ENCODE results near the gene RTN4.

RTN4 gene

DNA sequence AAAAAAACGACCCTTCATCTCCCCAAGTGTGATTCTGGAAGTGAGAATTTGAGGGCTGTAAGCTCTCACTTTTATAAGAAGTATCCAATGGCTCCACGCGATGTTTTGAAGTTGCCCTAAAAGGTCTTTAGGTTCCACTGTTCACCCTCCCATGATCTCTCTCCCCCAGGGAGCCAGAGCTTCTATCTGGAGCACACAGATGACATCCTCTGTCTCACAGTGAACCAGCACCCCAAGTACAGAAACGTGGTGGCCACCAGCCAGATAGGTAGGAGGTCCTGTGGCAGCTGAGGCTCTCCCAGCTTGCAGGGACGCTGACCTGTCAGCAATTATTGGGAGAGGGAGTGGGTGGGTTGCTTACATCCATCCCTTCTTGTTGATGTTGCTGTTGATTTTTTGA lies 97.8 kb downstream of the RTN4 start:
- TF ChIP-seq FOXM1 (IDR thresholded peaks at IDR 0.05; ENCODE audit: borderline replicate concordance) (no peak), FOXA1 (IDR thresholded peaks at IDR 0.05) (no peak)
- ChIA-PET CTCF (interaction anchor here (0.6 to 0.7 kb wide), 2 partner anchors 183 to 220 kb away, joined by 4 to 6 read pairs; no protein-coding TSS in a partner anchor), POLR2A (no interaction called here)
- no peak for DNase-seq (ENCODE audit: extremely low spot score)

DNA sequence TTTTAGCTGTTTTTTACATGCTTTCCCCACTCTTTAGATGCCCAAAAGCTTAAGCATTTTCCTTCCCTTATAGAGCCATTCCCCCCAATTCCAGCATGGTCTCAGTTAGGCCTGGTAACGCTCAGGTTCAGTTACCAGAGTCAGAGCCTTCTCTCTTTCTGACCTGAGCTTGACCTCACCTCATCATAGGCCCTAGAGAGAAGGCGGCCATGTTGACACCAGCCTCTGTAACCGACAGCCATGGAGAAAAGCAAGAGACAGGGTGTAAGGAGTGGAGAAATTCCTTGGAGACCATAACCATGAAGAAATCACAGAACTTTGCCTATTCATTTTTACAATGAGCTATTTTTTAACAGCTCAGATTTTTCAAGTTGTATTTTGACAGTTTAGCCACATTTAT lies 99.4 kb downstream of the RTN4 start:
- no peak for DNase-seq (ENCODE audit: extremely low spot score)
- CTCF ChIA-PET: no interaction called here
- TF ChIP-seq SUZ12 (IDR thresholded peaks at IDR 0.05) (no peak), HDGF (IDR thresholded peaks at IDR 0.05; ENCODE audit: borderline replicate concordance) (no peak), ARNT (IDR thresholded peaks at IDR 0.05) (no peak), NFRKB (IDR thresholded peaks at IDR 0.05) (no peak), FOXM1 (IDR thresholded peaks at IDR 0.05; ENCODE audit: borderline replicate concordance) (no peak), TARDBP (IDR thresholded peaks at IDR 0.05) (no peak), FOXA1 (IDR thresholded peaks at IDR 0.05) (no peak), SP1 (IDR thresholded peaks at IDR 0.05) (no peak), CTBP1 (IDR thresholded peaks at IDR 0.05; ENCODE audit: borderline replicate concordance) (no peak)
- POLR2A ChIA-PET: no interaction called here

DNA sequence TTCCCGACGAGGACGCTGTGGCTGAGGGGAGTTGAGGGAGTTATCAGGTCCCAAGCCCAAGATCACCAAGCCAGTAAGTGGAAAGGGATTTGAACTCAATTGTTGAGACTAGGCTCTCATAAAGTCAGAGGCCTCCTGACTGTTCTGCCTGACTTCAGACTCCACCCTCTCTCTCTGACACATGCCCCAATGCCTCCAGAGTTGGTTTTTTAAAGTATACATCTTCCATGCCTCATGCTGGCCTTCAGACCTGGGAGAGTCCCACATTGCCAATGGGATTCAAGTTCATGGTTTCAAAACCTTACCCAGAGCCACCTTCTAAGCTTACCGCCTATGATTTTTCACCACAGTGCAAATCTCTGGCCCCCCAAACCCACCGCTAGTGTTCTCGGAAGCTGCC lies 100.8 kb downstream of the RTN4 start:
- CTCF ChIA-PET: no interaction called here
- POLR2A ChIA-PET: no interaction called here
- no peak for DNase-seq (ENCODE audit: extremely low spot score)
- TF ChIP-seq FOXM1 (IDR thresholded peaks at IDR 0.05; ENCODE audit: borderline replicate concordance): no peak
- TF ChIP-seq CTBP1 (IDR thresholded peaks at IDR 0.05; ENCODE audit: borderline replicate concordance): no peak
- no peak for TF ChIP-seq SP1 (IDR thresholded peaks at IDR 0.05)
- no peak for TF ChIP-seq L3MBTL2 (conservative IDR thresholded peaks at IDR 0.05)
- TF ChIP-seq TARDBP (IDR thresholded peaks at IDR 0.05): no peak
- TF ChIP-seq ZNF384 (IDR thresholded peaks at IDR 0.05): no peak
- TF ChIP-seq LEF1 (IDR thresholded peaks at IDR 0.05; ENCODE audit: borderline replicate concordance): no peak
- TF ChIP-seq NFRKB (IDR thresholded peaks at IDR 0.05): no peak
- TF ChIP-seq ARNT (IDR thresholded peaks at IDR 0.05): no peak
- TF ChIP-seq FOXA1 (IDR thresholded peaks at IDR 0.05): no peak
- no peak for TF ChIP-seq SUZ12 (IDR thresholded peaks at IDR 0.05)

DNA sequence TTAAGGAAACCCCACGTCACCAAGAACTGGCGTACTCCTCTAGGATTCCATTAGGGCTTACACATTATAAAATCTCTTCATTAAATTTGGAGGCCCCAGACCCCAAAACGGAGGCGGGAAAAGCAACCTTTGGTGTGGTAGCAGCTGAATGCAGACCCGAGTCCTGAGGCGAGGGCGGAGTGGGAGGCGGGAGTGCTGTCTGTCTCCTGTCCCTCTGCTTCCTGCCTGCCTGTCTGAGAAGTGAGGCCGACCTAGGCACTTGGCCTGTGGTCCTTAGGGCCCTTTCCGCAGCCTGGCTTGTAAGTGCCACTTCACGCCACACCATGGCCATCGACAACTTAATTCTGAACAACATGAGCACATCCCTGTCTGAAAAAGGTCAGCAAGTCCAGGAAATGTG lies 102.1 kb downstream of the RTN4 start:
- ChIA-PET POLR2A (no interaction called here), CTCF (no interaction called here)
- TF ChIP-seq ARNT (IDR thresholded peaks at IDR 0.05) (no peak), FOXA1 (IDR thresholded peaks at IDR 0.05) (no peak), FOXK2 (IDR thresholded peaks at IDR 0.05) (no peak), SUZ12 (IDR thresholded peaks at IDR 0.05) (no peak), NFRKB (IDR thresholded peaks at IDR 0.05) (no peak)
- no peak for DNase-seq (ENCODE audit: extremely low spot score)

DNA sequence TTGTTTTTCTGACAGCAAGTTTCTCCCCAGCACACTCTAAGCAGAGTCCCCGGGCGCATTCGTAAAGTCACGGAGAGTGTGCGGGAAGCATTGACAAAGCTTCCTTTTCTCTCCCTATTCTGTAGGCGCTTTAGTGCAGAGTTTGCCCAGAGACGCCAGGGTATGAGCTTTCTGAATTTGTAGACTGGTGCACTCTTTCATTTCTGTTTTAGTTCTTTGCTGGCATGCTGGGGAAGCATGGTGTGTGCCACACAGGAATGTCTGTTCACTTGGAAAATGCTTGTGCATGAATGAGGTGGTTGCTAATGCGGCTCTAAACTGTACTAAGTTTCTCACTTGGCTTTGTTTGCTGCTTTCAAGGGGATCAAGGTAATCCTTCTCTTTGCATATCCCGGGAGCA lies 102.6 kb downstream of the RTN4 start:
- CTCF ChIA-PET: no interaction called here
- DNase-seq (ENCODE audit: extremely low spot score): no peak
- POLR2A ChIA-PET: no interaction called here
- TF ChIP-seq FOXM1 (IDR thresholded peaks at IDR 0.05; ENCODE audit: borderline replicate concordance): no peak

DNA sequence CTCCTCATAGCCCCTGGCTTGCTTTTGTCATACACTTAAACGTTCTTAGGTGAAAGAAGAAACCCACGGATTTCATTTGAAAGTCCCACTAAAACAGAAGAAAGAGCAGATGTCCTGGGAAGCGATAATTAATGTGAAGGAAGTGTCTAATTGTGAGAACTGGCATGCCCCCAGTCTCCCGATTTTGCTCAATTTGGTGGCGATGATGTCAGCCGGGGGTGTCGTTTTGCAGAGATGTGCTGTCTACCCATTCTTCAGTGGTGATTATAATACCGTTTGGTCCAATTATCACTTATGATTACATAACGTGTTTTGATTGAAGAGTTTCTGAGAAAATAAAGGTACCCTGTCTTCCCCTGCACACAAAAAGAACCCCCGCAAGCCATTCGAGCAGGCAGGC lies 103.1 kb downstream of the RTN4 start:
- CTCF ChIA-PET: no interaction called here

DNA sequence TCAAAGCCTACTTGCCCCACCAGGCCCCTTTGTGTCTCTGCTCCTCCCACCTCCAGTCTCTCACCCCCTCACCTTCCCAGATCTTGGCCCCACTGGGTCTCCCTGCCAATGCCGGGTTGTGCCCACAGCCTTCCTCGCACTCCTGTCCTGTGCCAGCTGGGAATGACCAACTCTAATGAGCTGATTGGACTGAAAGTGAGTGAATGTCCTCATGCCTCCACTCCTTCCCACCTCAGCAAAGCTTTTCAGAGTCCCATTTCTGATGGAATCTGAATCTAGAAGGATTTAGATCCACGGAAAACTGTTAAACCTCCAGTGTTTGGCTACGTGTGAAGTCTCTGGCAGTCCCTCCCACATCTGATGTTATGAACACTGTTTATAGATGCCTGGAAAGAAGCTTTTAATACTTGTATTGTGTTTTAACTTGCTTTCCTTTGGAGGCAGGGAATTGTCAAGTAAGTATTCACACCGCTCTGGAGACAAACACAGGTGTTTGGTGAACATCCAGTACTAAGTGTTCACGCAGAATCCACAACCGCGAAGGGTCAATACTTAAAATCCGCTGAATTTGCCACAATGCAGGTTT lies 103.9 kb downstream of the RTN4 start:
- DNase-seq (ENCODE audit: extremely low spot score): no peak
- CTCF ChIA-PET: no interaction called here
- POLR2A ChIA-PET: no interaction called here
- TF ChIP-seq ARNT (IDR thresholded peaks at IDR 0.05): no peak
- TF ChIP-seq FOXK2 (IDR thresholded peaks at IDR 0.05): no peak
- TF ChIP-seq CTBP1 (IDR thresholded peaks at IDR 0.05; ENCODE audit: borderline replicate concordance): no peak
- TF ChIP-seq NFRKB (IDR thresholded peaks at IDR 0.05): no peak
- TF ChIP-seq LEF1 (IDR thresholded peaks at IDR 0.05; ENCODE audit: borderline replicate concordance): no peak
- no peak for TF ChIP-seq ELF4 (IDR thresholded peaks at IDR 0.05)
- no peak for TF ChIP-seq SP1 (IDR thresholded peaks at IDR 0.05)
- TF ChIP-seq BHLHE40 (IDR thresholded peaks at IDR 0.05; ENCODE audit: borderline replicate concordance): no peak
- no peak for TF ChIP-seq SUZ12 (IDR thresholded peaks at IDR 0.05)
- no peak for TF ChIP-seq FOXM1 (IDR thresholded peaks at IDR 0.05; ENCODE audit: borderline replicate concordance)
- TF ChIP-seq HDGF (IDR thresholded peaks at IDR 0.05; ENCODE audit: borderline replicate concordance): no peak
- TF ChIP-seq, protein P1, sequence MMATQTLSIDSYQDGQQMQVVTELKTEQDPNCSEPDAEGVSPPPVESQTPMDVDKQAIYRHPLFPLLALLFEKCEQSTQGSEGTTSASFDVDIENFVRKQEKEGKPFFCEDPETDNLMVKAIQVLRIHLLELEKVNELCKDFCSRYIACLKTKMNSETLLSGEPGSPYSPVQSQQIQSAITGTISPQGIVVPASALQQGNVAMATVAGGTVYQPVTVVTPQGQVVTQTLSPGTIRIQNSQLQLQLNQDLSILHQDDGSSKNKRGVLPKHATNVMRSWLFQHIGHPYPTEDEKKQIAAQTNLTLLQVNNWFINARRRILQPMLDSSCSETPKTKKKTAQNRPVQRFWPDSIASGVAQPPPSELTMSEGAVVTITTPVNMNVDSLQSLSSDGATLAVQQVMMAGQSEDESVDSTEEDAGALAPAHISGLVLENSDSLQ (IDR thresholded peaks at IDR 0.05): no peak
- no peak for TF ChIP-seq FOXA1 (IDR thresholded peaks at IDR 0.05)
- TF ChIP-seq L3MBTL2 (conservative IDR thresholded peaks at IDR 0.05): no peak
- TF ChIP-seq ZNF384 (IDR thresholded peaks at IDR 0.05): no peak
- no peak for TF ChIP-seq TARDBP (IDR thresholded peaks at IDR 0.05)

More for the DNA sequence above, 103.1 kb downstream of the RTN4 start:
- POLR2A ChIA-PET: no interaction called here
- TF ChIP-seq LEF1 (IDR thresholded peaks at IDR 0.05; ENCODE audit: borderline replicate concordance): no peak
- TF ChIP-seq SP1 (IDR thresholded peaks at IDR 0.05): no peak
- no peak for TF ChIP-seq BHLHE40 (IDR thresholded peaks at IDR 0.05; ENCODE audit: borderline replicate concordance)
- no peak for TF ChIP-seq HDGF (IDR thresholded peaks at IDR 0.05; ENCODE audit: borderline replicate concordance)
- no peak for TF ChIP-seq ZNF384 (IDR thresholded peaks at IDR 0.05)
- TF ChIP-seq ARNT (IDR thresholded peaks at IDR 0.05): no peak
- no peak for TF ChIP-seq SUZ12 (IDR thresholded peaks at IDR 0.05)
- TF ChIP-seq, protein P1 (IDR thresholded peaks at IDR 0.05): no peak
- TF ChIP-seq FOXM1 (IDR thresholded peaks at IDR 0.05; ENCODE audit: borderline replicate concordance): no peak
- no peak for TF ChIP-seq L3MBTL2 (conservative IDR thresholded peaks at IDR 0.05)
- no peak for DNase-seq (ENCODE audit: extremely low spot score)

Data from HEK293T (cell line).